Loucy (cell line): ENCODE results near the gene PPIP5K2.

Source experiments
- H2AFZ ChIP-seq: fragments of 200-600 bp; sonication (generic); 2 replicates; pipeline ENCODE4 v1.6.0; 2016; ENCODE audit warnings: antibody characterized with exemption, mild to moderate bottlenecking, low read length, moderate library complexity
- H3F3A ChIP-seq: fragments of 200-600 bp; 2 replicates; pipeline ENCODE4 v1.6.0; 2016; ENCODE audit warnings: antibody characterized with exemption, low read depth, mild to moderate bottlenecking
- H3K27me3 ChIP-seq: fragments of 200-600 bp; sonication (generic); 2 replicates; pipeline ENCODE4 v1.6.1; 2014; ENCODE audit warnings: low read length, mild to moderate bottlenecking; ENCODE audit not compliant: insufficient read depth, poor library complexity, severe bottlenecking
- H3K36me3 ChIP-seq: fragments of 200-600 bp; sonication (generic); 2 replicates; pipeline ENCODE4 v1.6.1; 2016; ENCODE audit warnings: low read length; ENCODE audit not compliant: insufficient read depth
- H3K4me1 ChIP-seq: fragments of 200-600 bp; sonication (generic); 2 replicates; pipeline ENCODE4 v1.5.1; 2014; ENCODE audit warnings: low read length, mild to moderate bottlenecking; ENCODE audit not compliant: insufficient read depth, poor library complexity, severe bottlenecking
- H3K4me2 ChIP-seq: fragments of 200-600 bp; sonication (generic); 2 replicates; pipeline ENCODE4 v1.6.0; 2014; ENCODE audit warnings: antibody characterized with exemption, low read length, low read depth, mild to moderate bottlenecking; ENCODE audit not compliant: poor library complexity, severe bottlenecking
- H3K4me3 ChIP-seq: fragments of 200-600 bp; sonication (generic); 2 replicates; pipeline ENCODE4 v1.5.1; 2014; ENCODE audit warnings: low read length, mild to moderate bottlenecking, mixed read lengths; ENCODE audit not compliant: poor library complexity, severe bottlenecking
- H3K79me2 ChIP-seq: fragments of 200-600 bp; sonication (generic); 2 replicates; pipeline ENCODE4 v1.6.1; 2014; ENCODE audit warnings: low read length; ENCODE audit not compliant: insufficient read depth
- H3K9ac ChIP-seq: fragments of 200-600 bp; sonication (generic); 2 replicates; pipeline ENCODE4 v1.6.0; 2014; ENCODE audit warnings: mild to moderate bottlenecking, low read depth, low read length, moderate library complexity; ENCODE audit not compliant: poor library complexity, severe bottlenecking
- H3K9me2 ChIP-seq: fragments of 200-600 bp; sonication (generic); replicated peaks from 2 replicates; pipeline ENCODE4 v1.6.1; 2016; ENCODE audit warnings: low read depth, low read length, mixed read lengths
- H3K9me3 ChIP-seq: fragments of 200-600 bp; sonication (generic); 2 replicates; pipeline ENCODE4 v1.6.1; 2014; ENCODE audit warnings: mild to moderate bottlenecking, antibody characterized with exemption, low read length, low read depth; ENCODE audit not compliant: insufficient read depth
- H4K20me1 ChIP-seq: fragments of 200-600 bp; sonication (generic); 2 replicates; pipeline ENCODE4 v1.6.0; 2014; ENCODE audit warnings: antibody characterized with exemption, low read length, mild to moderate bottlenecking; ENCODE audit not compliant: insufficient read depth, poor library complexity, severe bottlenecking
- EZH2phosphoT487 ChIP-seq: fragments of 200-600 bp; IDR thresholded peaks from 2 replicates; pipeline ENCODE4 v1.6.1; 2018; ENCODE audit warnings: antibody characterized with exemption, mild to moderate bottlenecking, moderate library complexity, borderline replicate concordance
- TF ChIP-seq, protein P1 (sequence below): fragments of 200-600 bp; sonication (generic); conservative IDR thresholded peaks from 2 replicates; pipeline ENCODE4 v1.5.1; 2014; ENCODE audit warnings: mild to moderate bottlenecking, antibody characterized with exemption, low read length

PPIP5K2 gene

GRCh38 chr5:103256178-103256577 is 136.1 kb downstream of the PPIP5K2 start:
- TF ChIP-seq, protein P1, sequence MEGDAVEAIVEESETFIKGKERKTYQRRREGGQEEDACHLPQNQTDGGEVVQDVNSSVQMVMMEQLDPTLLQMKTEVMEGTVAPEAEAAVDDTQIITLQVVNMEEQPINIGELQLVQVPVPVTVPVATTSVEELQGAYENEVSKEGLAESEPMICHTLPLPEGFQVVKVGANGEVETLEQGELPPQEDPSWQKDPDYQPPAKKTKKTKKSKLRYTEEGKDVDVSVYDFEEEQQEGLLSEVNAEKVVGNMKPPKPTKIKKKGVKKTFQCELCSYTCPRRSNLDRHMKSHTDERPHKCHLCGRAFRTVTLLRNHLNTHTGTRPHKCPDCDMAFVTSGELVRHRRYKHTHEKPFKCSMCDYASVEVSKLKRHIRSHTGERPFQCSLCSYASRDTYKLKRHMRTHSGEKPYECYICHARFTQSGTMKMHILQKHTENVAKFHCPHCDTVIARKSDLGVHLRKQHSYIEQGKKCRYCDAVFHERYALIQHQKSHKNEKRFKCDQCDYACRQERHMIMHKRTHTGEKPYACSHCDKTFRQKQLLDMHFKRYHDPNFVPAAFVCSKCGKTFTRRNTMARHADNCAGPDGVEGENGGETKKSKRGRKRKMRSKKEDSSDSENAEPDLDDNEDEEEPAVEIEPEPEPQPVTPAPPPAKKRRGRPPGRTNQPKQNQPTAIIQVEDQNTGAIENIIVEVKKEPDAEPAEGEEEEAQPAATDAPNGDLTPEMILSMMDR, result no peak
- no peak for TF ChIP-seq EZH2phosphoT487
- Histone ChIP-seq H3K27me3 (no peaks in the 10 kb centered on the region), H3K9me2 (no peaks in the 10 kb centered on the region), H2AFZ (no peak overlapping the region), H3K4me2 (no peak overlapping the region), H3K4me3 (no peak overlapping the region), H3K9me3 (no peaks in the 10 kb centered on the region), H3K4me1 (no peaks in the 10 kb centered on the region), H3K9ac (no peak overlapping the region), H3K36me3 (no peaks in the 10 kb centered on the region), H4K20me1 (no peaks in the 10 kb centered on the region), H3F3A (no peaks in the 10 kb centered on the region), H3K79me2 (no peaks in the 10 kb centered on the region)

- H3K36me3 ChIP-seq, result no peaks in the 10 kb centered on the region
- no peaks in the 10 kb centered on the region for H3F3A ChIP-seq
- no peak within 1 kb of the TSS for H3K4me2 ChIP-seq
- no peak within 1 kb of the TSS for H2AFZ ChIP-seq
- no peaks in the 10 kb centered on the region for H3K9me3 ChIP-seq
- no peaks in the 10 kb centered on the region for H3K79me2 ChIP-seq
- TF ChIP-seq, protein P1, result no peak
- TF ChIP-seq EZH2phosphoT487, result no peak
- no peaks in the 10 kb centered on the region for H3K4me1 ChIP-seq
- H3K4me3 ChIP-seq, result no peak within 1 kb of the TSS
- no peak within 1 kb of the TSS for H3K9ac ChIP-seq
- no peaks in the 10 kb centered on the region for H4K20me1 ChIP-seq
- H3K27me3 ChIP-seq, result no peaks in the 10 kb centered on the region
- H3K9me2 ChIP-seq, result no peaks in the 10 kb centered on the region
Measured at GRCh38 chr5:103258368-103258956, 138.4 kb downstream of the PPIP5K2 start, which contains the start of gene MACIR. TSS of gene MACIR (plus strand) at chr5:103258763. CDS start at chr5:103275920, 17,157 bp downstream.

- H2AFZ ChIP-seq, result no peak overlapping the region
- no peak overlapping the region for H3K9ac ChIP-seq
Measured at GRCh38 chr5:103258957-103259704, 139.0 kb downstream of the PPIP5K2 start.

More at GRCh38 chr5:103258957-103259704, 139.0 kb downstream of the PPIP5K2 start:
- no peaks in the 10 kb centered on the region for H3K9me3 ChIP-seq
- no peak overlapping the region for H3K4me2 ChIP-seq
- H3K79me2 ChIP-seq, result no peaks in the 10 kb centered on the region
- no peaks in the 10 kb centered on the region for H3K27me3 ChIP-seq
- no peak overlapping the region for H3K4me3 ChIP-seq
- no peaks in the 10 kb centered on the region for H4K20me1 ChIP-seq
- no peaks in the 10 kb centered on the region for H3K9me2 ChIP-seq
- H3K4me1 ChIP-seq, result no peaks in the 10 kb centered on the region
- no peaks in the 10 kb centered on the region for H3F3A ChIP-seq
- TF ChIP-seq, protein P1, result no peak
- no peak for TF ChIP-seq EZH2phosphoT487
- no peaks in the 10 kb centered on the region for H3K36me3 ChIP-seq
